Caki2 (cell line): ENCODE results near the gene ROR1. TPM values are rescaled to one million over a fixed set of nuclear protein-coding genes. Genes with fewer than 3 reads are reported as not detected.
"Not testable (repeated sequence)": the region's sequence is repeated elsewhere in the genome, so short reads cannot be mapped to it uniquely, and the experiment has no call there.

ENCODE experiments used
- DNase-seq: peaks from one replicate; pipeline ENCODE4 v3.0.0-alpha.2; 2015; ENCODE audit warnings: low read depth
- in situ Hi-C: cut with HindIII; loops from 2 replicates; pipeline ENCODE4 v1.10.0; 2016; ENCODE audit warnings: low sequenced_read_pairs, low pct_unique_long_range_greater_than_20kb, mixed read lengths
- total RNA-seq: library from RNA; depleted of rRNA; stranded (reverse); fragments of >200 nt; shearing (Covaris generic); gene quantifications from 2 replicates; pipeline ENCODE4 v1.2.3, GENCODE V29; 2014; ENCODE audit warnings: low replicate concordance

ROR1 gene
- total RNA-seq, 1 experiment from 2014 or later = 3.4 TPM

DNA sequence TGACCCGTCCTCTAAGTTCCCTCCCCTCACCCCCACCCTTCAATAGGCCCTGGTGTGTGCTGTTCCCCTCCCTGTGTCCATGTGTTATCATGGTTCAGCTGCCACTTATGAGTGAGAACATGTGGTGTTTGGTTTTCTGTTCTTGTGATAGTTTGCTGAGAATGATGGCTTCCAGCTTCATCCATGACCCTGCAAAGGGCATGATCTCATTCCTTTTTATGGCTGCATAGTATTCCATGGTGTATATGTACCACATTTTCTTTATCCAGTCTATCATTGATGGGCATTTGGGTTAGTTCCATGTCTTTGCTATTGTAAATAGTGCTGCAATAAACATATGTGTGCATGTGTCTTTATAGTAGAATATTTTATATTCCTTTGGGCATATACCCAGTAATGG lies 330.8 kb downstream of the ROR1 start:
- DNase-seq, in situ Hi-C loops: not testable (repeated sequence)

DNA sequence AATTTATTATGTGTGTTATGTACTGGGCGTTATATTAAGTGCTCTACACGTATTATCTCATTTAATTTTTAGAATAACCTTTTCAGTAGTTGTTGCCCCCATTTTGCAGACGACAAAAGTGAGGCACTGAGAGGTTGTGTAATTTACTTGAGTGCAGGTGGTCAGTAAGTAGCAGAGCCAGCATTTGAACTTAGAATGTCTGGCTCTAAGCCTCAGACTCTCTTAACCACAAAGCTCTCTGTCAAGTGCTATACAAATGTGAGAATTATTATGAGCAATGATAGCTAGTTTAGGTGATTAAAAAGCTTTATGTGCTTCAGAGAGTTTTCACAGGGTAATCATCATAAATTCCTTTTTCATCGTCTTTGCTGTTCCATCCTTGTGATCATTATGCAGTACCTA lies 333.3 kb downstream of the ROR1 start:
- in situ Hi-C loops = no loop called here
- DNase-seq = no peak

DNA sequence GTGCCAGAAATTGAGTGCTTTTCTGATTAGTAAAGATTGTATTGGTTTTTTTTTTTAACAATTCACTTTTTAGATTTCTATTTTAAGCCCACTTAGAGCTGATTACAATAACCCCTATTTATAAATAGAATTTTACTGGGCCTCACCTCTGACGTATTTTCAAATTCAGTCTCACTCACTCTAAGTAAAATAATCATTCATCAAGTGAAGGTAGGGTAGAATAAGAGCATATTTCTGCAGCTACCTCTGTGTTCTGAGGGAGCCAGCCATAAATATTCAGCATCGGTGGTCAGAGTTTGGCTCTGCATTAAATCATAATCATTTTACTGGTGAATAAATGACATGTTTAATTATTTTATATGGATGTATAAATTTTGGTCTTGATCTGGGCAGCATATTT lies 333.8 kb downstream of the ROR1 start:
- DNase-seq = no peak
- in situ Hi-C loops = no loop called here

DNA sequence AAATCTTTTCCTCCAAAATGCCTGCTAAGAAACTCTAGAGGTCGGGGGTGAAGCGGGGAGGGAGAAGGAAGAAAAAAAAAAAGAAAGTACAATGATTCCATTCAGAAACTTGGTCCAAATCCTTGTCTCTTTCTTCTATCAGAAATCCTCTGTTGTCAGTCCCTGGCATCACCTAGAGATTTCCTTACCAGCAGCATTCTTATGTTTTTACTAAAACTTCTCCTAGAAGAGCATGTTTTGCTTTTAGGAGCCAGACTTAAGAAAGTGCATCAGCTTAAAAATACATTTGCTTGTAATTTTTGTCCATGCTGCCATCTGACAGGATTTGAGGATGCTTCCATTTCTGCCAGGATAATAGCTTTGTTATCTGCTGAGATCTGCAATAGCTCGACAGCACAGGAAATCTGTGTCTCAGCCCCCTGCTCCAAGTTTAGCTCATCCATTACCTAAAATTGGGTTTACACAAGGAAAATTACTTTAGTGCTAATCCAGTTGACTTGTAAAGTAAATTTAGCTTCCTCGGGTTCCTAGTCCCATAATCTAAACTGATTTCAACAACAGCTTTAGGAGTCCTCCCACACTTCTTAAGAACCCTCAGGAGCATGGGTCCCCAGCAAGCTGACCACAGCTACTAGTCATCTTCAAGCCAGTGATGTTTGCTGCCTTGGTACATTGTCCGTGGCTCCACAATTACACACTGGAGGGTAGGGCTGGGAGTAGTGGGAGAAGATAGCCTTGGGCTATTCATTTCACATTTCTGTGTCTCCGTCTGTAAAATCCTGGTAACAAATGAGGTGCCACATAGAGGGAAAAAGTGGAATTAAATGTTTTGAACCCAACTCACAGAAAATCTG lies 337.3 kb downstream of the ROR1 start:
- in situ Hi-C loops = no loop called here
- DNase-seq = no peak

DNA sequence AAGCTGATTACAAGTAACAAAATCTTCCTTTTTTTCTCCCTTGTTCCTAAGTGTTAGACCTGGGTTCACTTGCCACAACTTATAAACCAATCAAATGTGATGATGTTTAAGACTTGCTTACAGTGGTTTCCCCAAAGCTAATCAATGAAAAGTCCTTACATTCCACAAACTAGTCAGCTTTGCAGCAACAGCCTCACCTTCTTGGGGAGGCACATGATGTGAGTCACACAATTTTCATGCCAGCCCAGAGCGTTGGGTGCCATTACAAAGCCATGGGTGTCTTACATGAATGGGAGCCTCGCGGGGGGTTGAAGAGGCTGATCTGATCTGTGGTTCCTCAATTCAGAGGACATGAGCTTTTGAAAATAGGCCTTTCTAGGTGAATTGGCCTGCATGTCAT lies 338.0 kb downstream of the ROR1 start:
- no peak for DNase-seq
- in situ Hi-C loops = no loop called here

DNA sequence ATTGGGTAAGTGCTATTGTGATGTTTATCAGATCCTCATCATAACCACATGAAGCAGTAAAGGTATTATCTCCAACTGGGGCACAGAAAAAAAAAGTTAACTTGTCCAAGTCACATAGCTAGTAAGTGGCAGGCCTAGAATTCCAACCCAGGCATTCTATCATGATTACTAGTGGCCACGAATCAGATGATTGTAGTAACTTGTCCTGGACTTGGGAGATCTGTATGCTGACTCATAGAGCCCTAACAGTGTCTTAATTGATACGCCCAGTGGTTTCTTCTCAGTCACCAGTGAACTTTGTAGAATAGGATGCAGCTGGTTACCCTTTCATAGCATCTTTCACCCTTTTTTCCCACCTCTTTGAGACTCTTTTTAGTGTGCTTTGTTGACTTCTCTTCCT lies 338.5 kb downstream of the ROR1 start:
- in situ Hi-C loops = no loop called here
- peak; percentile 45 for DNase-seq

DNA sequence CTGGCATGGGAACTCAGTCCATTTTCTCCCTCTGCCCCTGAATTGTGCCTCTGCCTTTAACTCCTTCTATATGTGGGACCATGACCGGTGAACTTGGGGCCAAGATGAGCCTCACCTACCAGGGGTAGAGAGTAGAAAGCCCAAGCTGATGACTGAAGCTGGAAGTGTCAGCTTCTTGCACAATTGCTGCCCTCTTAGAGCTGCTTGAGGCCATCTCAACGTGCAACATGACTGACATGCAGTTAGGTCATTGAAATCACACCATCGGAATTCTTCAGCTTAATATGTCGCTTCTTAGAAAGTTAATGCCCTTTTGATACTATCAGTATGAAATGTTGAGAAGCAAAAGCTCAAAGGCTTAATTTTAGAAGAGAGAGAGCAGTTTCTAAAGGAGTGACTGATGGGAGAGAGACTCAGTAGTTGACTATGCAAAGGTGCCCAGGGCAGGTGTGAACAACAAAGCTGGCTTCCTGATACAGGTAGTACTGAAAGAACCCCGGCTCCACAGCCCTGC lies 340.3 kb downstream of the ROR1 start:
- no peak for DNase-seq
- in situ Hi-C loops = no loop called here

DNA sequence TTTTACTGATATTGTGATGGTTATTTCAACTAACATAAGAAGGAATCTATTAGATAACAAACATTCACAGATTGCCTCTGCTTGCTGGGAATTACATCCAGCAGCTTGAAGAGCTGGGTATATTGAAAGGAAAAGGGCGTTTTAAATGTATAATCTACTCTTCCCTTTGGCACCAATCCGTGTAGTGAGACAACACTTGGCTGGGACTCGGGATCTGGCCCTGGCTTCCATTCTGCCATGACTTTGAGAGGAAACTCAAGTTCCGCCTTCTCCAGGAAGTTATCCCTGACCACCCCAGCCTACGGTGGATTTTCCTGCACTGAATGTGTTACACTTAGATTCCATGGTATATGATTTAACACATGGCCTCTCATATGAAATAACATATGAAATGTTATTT lies 342.7 kb downstream of the ROR1 start:
- in situ Hi-C loops = no loop called here
- no peak for DNase-seq

DNA sequence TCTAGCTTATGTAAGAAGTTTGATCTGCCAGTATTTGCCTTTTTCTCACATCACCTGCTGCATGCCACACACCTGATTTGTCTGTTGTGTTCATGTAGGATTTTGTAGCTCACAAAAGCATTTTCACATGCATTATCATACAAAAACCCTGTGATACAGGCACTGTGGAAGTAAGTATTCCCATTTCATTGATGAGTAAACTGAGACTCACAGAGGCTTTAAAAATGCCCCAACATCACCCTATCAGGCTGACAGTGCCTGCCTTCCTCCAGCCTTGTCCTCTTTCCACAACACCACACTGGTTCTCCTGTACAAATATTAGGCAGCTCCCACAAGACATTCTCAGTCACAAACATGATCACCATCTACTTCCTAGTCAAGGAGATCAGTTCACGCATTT lies 343.7 kb downstream of the ROR1 start:
- in situ Hi-C loops = no loop called here
- DNase-seq = no peak

DNA sequence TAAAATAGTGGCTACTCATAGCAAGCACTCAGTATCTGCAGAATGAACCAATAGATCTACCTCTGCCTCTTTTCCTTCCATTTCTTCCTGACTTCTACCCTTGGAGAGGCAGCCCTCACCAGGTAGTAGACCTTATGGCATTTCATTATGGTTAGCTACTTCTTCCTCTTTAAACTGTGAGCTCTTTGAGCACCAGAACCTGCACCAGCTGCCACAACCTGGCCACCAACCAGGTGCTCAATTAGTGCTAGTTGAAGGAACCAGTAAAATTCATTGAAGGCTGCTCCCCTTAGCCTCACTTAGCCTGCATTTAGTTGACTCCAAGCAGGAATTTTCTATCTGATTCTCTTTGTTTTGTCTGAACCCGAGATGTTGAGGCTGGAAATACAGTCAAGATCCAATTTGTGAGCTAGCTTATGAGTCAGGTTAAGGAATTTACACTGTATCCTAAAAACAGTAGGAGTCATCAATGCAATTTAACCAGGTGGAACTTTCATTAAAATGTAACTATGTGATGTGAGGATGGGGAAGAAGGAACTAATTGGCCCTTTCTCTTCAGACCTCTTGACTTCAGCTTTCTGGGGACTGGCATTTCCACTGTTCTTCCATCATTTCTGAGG lies 348.1 kb downstream of the ROR1 start:
- peak; percentile 64 for DNase-seq
- in situ Hi-C loops = no loop called here

DNA sequence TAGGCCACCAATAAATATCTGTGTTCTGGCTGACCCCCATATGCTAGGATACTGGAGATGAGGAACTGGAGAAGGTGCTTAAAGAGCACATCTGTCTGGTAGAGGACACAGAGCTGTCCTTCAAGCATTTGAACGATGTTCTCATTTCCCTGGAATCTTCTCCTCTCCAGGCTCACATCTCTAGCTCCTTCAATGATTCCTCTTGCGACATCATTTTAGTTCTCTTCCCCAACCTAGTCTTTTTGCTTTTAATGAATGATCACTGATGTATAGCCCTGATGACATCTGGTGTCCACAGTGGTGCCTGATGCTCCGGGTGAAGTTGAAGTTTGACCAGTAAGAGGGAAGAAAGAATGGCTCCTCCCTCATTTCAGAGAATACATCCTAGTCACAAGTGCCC lies 348.8 kb downstream of the ROR1 start:
- in situ Hi-C loops = no loop called here
- peak; percentile 30 for DNase-seq

DNA sequence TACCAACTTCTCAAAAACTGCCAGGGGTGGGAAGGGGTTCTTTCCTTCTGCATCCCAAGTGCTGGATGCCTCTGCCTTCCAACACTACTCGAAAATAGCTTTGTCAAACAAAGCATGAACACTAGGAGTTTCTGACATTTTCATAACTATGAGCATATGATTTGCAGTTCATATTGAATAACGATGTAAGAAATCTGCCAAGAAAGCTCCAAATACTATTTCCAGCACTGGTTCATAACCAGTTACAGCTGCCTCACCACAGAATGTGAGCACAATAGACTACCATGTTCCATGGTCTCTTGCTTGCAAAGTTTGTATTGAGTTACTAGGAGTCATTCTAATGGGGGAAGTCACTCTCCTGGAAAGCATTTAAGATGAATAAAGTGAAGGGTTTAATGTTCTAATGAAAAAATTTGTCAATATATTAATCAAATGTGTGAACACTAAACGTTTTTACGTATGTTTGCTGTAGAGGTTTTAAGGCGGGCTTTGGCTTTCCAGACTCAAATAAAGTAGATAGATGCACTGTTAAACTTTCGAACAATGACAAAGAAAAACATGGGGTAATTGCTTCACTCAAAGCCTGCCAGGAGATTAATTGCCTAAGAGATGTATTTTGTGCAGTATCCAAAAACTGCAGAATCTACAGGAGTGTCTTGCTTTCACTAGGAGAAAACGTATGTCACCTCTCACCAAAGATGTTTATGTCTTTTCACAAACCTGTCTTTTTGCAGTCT lies 351.1 kb downstream of the ROR1 start:
- DNase-seq = no peak
- in situ Hi-C loops = no loop called here

DNA sequence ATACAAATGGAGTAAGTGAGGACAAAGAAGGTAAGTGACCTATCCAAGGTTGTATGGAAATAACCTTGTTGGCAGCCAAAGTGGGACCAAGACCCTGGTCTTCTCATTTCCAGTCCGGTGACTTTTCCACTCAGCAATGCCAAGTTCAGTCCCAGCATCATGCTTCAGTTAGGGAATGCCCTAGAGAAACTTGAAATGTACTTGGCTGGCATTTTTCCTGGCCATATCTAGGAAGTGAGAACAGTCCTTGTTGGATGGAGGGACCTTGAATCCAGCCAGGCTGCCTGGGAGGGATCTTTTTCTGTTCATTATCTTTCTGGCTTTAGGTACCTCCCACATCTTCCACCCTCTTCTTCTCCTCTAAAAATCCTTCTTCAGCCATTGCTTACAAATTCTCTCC lies 352.8 kb downstream of the ROR1 start:
- in situ Hi-C loops = no loop called here
- DNase-seq = no peak

DNA sequence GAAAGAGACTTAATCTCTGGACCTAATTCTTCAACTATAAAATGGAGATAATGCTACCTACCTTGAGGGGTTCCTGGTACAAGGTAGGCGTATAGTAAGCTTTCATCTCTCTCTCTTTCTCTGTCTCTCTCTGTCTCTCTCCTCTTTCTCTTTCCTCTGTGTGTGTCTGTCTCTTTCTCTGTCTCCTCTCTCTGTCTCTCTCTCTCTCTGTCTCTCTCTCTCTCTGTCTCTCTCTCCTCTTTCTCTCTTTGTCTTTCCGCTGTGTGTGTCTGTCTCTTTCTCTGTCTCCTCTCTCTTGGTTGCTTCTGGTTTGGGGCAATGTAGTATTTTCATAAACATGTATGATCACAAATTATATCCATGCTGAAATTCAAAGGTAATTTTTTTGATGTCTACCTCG lies 353.5 kb downstream of the ROR1 start:
- no peak for DNase-seq
- in situ Hi-C loops = no loop called here

DNA sequence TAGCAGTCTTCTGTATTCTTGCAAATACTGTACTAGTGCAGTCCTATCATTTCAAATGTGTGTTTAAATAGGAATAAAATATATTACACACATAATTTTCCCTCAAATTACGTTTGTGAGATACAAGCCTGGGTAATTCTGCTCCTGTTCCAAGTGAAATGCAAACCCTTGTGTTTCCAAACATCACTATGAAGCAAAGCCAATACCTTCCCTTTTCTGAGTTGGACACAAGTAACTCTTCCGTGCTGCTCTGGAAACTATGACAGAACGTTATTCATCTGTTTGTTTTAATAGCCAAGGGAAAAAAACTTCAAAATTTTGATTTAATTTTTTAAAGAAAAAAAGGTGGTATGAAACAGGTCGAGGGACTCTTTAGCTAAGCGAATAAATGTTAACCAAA lies 355.9 kb downstream of the ROR1 start:
- no peak for DNase-seq
- in situ Hi-C loops = no loop called here

DNA sequence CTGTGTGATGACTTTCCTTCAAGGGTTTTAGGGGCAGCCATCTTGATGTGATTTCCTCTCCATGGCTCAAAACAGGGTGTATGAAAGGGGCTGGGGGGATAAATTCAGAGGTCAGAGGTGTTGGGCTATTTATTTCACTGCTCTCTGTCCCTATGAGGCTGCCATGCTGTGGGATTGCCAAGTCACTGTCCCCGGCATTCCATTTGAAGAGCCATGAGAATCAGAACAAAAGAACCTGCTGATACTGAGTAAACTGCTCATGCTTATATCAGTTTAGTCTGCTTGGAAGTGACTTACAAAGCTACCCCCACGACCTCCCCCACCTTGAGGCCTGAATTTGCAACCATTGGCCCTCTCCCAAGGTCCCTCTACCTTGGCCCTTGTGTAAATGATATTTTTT lies 357.3 kb downstream of the ROR1 start:
- in situ Hi-C loops = no loop called here
- no peak for DNase-seq

DNA sequence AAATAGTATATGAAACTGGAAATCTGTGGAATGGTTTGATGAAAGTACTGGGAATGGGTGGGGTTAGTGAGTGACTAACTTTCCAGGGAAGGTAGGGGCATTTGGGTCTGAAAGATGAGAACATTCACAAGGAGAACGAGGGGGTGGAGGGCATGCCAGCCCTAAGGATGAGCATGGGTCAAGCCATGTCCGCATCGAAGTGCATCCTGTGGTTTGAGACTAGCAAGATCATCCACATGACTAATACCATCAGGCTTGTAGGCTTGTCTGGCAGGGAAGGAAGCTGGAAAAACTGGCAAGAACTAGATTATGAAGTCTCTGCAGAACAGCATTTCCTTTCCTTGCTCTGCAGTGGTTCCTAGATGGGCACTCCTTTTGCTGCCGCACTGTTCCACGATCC lies 359.2 kb downstream of the ROR1 start:
- peak; percentile 86 for DNase-seq
- in situ Hi-C loops = no loop called here

DNA sequence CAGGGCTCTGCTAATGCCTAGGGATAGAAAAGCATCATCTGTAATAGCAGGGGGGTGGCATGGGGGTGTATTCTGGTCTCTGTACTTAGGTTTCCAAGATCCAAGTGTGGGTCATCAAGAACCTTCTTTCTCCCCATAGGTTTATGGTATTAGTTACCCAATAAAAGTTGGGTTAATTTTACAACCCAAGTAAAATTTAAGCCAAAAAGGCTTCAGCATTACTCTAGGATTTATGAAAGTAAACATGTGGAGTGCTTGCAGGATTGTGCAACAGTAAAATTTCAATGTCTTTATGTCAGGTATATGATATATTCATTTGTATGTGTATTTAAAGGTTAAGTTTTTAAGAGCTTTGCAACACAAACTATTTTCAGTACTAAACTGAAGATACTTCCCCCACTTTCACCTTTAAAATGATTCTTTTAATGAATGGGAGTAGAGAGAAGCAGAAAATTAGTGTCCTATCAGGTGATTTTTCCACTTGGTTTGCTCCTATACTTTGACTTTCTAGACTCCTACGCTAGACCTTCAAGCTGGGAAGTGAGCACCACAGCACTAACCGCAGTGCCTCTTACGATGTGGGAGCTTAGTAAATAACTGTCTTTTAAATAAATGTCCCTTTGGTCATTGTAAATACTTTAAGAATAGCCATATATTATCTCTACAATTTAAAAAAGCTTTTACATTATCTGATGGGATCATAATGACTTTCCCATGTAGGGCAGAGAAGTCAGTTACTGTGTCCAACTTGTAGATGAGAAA lies 361.8 kb downstream of the ROR1 start:
- DNase-seq = no peak
- in situ Hi-C loops = no loop called here
